Measurements from ENCODE around the gene ENDOD1.
"Not testable (repeated sequence)": the region's sequence is repeated elsewhere in the genome, so short reads cannot be mapped to it uniquely, and the experiment has no call there.

The ENDOD1 gene

GRCh38 chr11:95134491-95134890 is 44.8 kb downstream of the ENDOD1 start:
- peak; percentile 64 for DNase-seq (ENCODE audit: low read depth)
- no peak overlapping the region for H3K4me3 ChIP-seq (ENCODE audit: low read depth, low read length)
- TF ChIP-seq CTCF (conservative IDR thresholded peaks at IDR 0.05; ENCODE audit: low read depth, low read length), result no peak

GRCh38 chr11:95135155-95135554 is 45.5 kb downstream of the ENDOD1 start:
- no peak for DNase-seq (ENCODE audit: low read depth)
- no peak overlapping the region for H3K4me3 ChIP-seq (ENCODE audit: low read depth, low read length)
- no peak for TF ChIP-seq CTCF (conservative IDR thresholded peaks at IDR 0.05; ENCODE audit: low read depth, low read length)

- no peak for DNase-seq (ENCODE audit: low read depth)
- no peak for TF ChIP-seq CTCF (conservative IDR thresholded peaks at IDR 0.05; ENCODE audit: low read depth, low read length)
- no peak overlapping the region for H3K4me3 ChIP-seq (ENCODE audit: low read depth, low read length)
These were observed 46.2 kb downstream of the ENDOD1 start for GRCh38 chr11:95135880-95136279.

- not testable (repeated sequence) for H3K4me3 ChIP-seq (ENCODE audit: low read depth, low read length); DNase-seq (ENCODE audit: low read depth)
These were observed 47.1 kb downstream of the ENDOD1 start for GRCh38 chr11:95136747-95137146.

- no peak overlapping the region for H3K4me3 ChIP-seq (ENCODE audit: low read depth, low read length)
- DNase-seq (ENCODE audit: low read depth), result no peak
- no peak for TF ChIP-seq CTCF (conservative IDR thresholded peaks at IDR 0.05; ENCODE audit: low read depth, low read length)
These were observed 47.7 kb downstream of the ENDOD1 start for GRCh38 chr11:95137299-95137698.

GRCh38 chr11:95138448-95138847 is 48.8 kb downstream of the ENDOD1 start:
- H3K4me3 ChIP-seq (ENCODE audit: low read depth, low read length), result no peak overlapping the region
- peak; percentile 54 for TF ChIP-seq CTCF (conservative IDR thresholded peaks at IDR 0.05; ENCODE audit: low read depth, low read length)
- peak; percentile 58 for DNase-seq (ENCODE audit: low read depth)

GRCh38 chr11:95140397-95141033 is 50.9 kb downstream of the ENDOD1 start:
- no peak overlapping the region for H3K4me3 ChIP-seq (ENCODE audit: low read depth, low read length)
- DNase-seq (ENCODE audit: low read depth), result peak; percentile 67
- TF ChIP-seq CTCF (conservative IDR thresholded peaks at IDR 0.05; ENCODE audit: low read depth, low read length), result no peak

Data from choroid plexus epithelial cell (primary cell).